ENCODE data around the gene DNM3. TPM values are rescaled to one million over a fixed set of nuclear protein-coding genes. Genes with fewer than 3 reads are reported as not detected.

DNM3 gene
- polyA plus RNA-seq, 3 donors, result 0.15 TPM; not detected in 2

- no CpG with 5 or more reads among the region's 3 CpGs for WGBS (ENCODE audit: insufficient coverage)
- H3K79me2 ChIP-seq (ENCODE audit: insufficient read depth, low read length), result no peaks in the 10 kb centered on the region
- no peak overlapping the region for H3K4me2 ChIP-seq (replicated peaks; ENCODE audit: extremely low read depth, low read length, poor library complexity, severe bottlenecking)
- no peaks in the 10 kb centered on the region for H4K20me1 ChIP-seq (ENCODE audit: insufficient read depth, low read length)
- no peak overlapping the region for H3K9ac ChIP-seq (ENCODE audit: insufficient read depth, low read length, poor library complexity, severe bottlenecking)
- no peak overlapping the region for H3K27ac Mint-ChIP-seq
- TF ChIP-seq CTCF (IDR thresholded peaks at IDR 0.05), result no peak
- no peaks in the 10 kb centered on the region for H3K9me3 Mint-ChIP-seq
- H3K4me1 ChIP-seq (ENCODE audit: control insufficient read depth in 1 of 2, insufficient read depth in 2 of 2, low read length in 2 of 2), result peaks cover 14 to 28% of the 10 kb centered on the region in 2 donors
- H3K27me3 Mint-ChIP-seq (ENCODE audit: low read depth in 3 of 3), result peaks cover 0 to 1% (median 0%) of the 10 kb centered on the region in 3 donors
- no peak overlapping the region for H3K27ac ChIP-seq (ENCODE audit: low read depth in 1 of 2, low read length in 2 of 2)
- no peaks in the 10 kb centered on the region for H3K36me3 Mint-ChIP-seq
- H3K27me3 ChIP-seq (ENCODE audit: control insufficient read depth in 2 of 2, insufficient read depth in 2 of 2, low read length in 2 of 2), result no peaks in the 10 kb centered on the region
- DNase-seq, result no peak
- no peaks in the 10 kb centered on the region for H3K9me3 ChIP-seq (replicated peaks in 1 of 2; ENCODE audit: control insufficient read depth in 1 of 2, insufficient read depth in 1 of 2, low read length in 2 of 2)
- no peak overlapping the region for H2AFZ ChIP-seq (ENCODE audit: insufficient read depth, low read depth, low read length, poor library complexity, severe bottlenecking)
- intact Hi-C loops (cut with micrococcal nuclease), result no loop called here
- H3K4me3 Mint-ChIP-seq, result no peak overlapping the region
- no peaks in the 10 kb centered on the region for H3K36me3 ChIP-seq (replicated peaks in 1 of 2; ENCODE audit: control insufficient read depth in 1 of 2, insufficient read depth in 2 of 2, low read length in 2 of 2)
- H3K4me3 ChIP-seq (replicated peaks in 1 of 3; ENCODE audit: low read depth in 2 of 3, low read length in 3 of 3), result no peak overlapping the region
- peaks cover 22% of the 10 kb centered on the region for H3K4me1 Mint-ChIP-seq
Observed at GRCh38 chr1:172179918-172180317, 338.6 kb downstream of the DNM3 start.

GRCh38 chr1:172180501-172181285, 339.4 kb downstream of the DNM3 start:
- Histone ChIP-seq H3K4me1 (ENCODE audit: control insufficient read depth in 1 of 2, insufficient read depth in 2 of 2, low read length in 2 of 2) (peaks cover 21 to 36% of the 10 kb centered on the region in 2 donors), H3K36me3 (replicated peaks in 1 of 2; ENCODE audit: control insufficient read depth in 1 of 2, insufficient read depth in 2 of 2, low read length in 2 of 2) (no peaks in the 10 kb centered on the region), H2AFZ (ENCODE audit: insufficient read depth, low read depth, low read length, poor library complexity, severe bottlenecking) (peak overlapping the region; percentile 72), H4K20me1 (ENCODE audit: insufficient read depth, low read length) (no peaks in the 10 kb centered on the region), H3K79me2 (ENCODE audit: insufficient read depth, low read length) (no peaks in the 10 kb centered on the region), H3K27me3 (ENCODE audit: control insufficient read depth in 2 of 2, insufficient read depth in 2 of 2, low read length in 2 of 2) (no peaks in the 10 kb centered on the region), H3K9me3 (replicated peaks in 1 of 2; ENCODE audit: control insufficient read depth in 1 of 2, insufficient read depth in 1 of 2, low read length in 2 of 2) (no peaks in the 10 kb centered on the region), H3K4me3 (replicated peaks in 1 of 3; ENCODE audit: low read depth in 2 of 3, low read length in 3 of 3) (peak overlapping the region; percentile 15 to 72 (median 34)), H3K4me2 (replicated peaks; ENCODE audit: extremely low read depth, low read length, poor library complexity, severe bottlenecking) (peak overlapping the region; percentile 74), H3K27ac (ENCODE audit: low read depth in 1 of 2, low read length in 2 of 2) (peak overlapping the region; percentile 4 to 83), H3K9ac (ENCODE audit: insufficient read depth, low read length, poor library complexity, severe bottlenecking) (peak overlapping the region; percentile 59)
- Mint-ChIP-seq H3K9me3 (no peaks in the 10 kb centered on the region), H3K4me1 (peaks cover 29% of the 10 kb centered on the region), H3K27ac (peak overlapping the region; percentile 73 to 92 (median 86)), H3K27me3 (ENCODE audit: low read depth in 3 of 3) (peaks cover 0 to 1% (median 0%) of the 10 kb centered on the region in 3 donors), H3K36me3 (no peaks in the 10 kb centered on the region), H3K4me3 (peak overlapping the region; percentile 49 to 87)
- no peak for TF ChIP-seq CTCF (IDR thresholded peaks at IDR 0.05)
- WGBS (ENCODE audit: insufficient coverage), result 10% methylated on average over 2 of the region's 4 CpGs
- intact Hi-C loops (cut with micrococcal nuclease), result no loop called here
- DNase-seq, result peak; percentile 5 to 15 (median 6)
